Activated CD8-positive, alpha-beta T cell treated with anti-CD3 and anti-CD28 coated beads for 36 hours (primary cell): Measurements from ENCODE around the gene KIAA0930. TPM values are rescaled to one million over a fixed set of nuclear protein-coding genes. Genes with fewer than 3 reads are reported as not detected.
A peak's percentile ranks its signal among the peaks of the same experiment; 100 is the strongest.

Experiments used
- ATAC-seq: fragments of 200-7000 bp; cut with Tn5 transposase; one replicate; pipeline ENCODE4 v1.10.0; 2021; ENCODE audit warnings: mild to moderate bottlenecking, moderate library complexity
- CTCF ChIA-PET: fragments of 350-600 bp; sonication (Branson Sonifier 250); formaldehyde crosslinking; loops from one replicate; lab custom pipeline; 2021; ENCODE audit warnings: antibody characterized with exemption; lab: Charles Lee
- POLR2A ChIA-PET: fragments of 350-600 bp; sonication (Branson Sonifier 250); formaldehyde crosslinking; loops from one replicate; lab custom pipeline; 2021; ENCODE audit warnings: antibody characterized with exemption; lab: Charles Lee
- DNase-seq: peaks from one replicate; pipeline ENCODE4 v3.0.0-alpha.2; 2020
- H3K27ac Mint-ChIP-seq: one replicate; pipeline ENCODE4 v1.8.0; 2021; ENCODE audit warnings: mild to moderate bottlenecking, mixed read lengths
- H3K27me3 Mint-ChIP-seq: one replicate; pipeline ENCODE4 v1.8.0; 2021; ENCODE audit warnings: mixed read lengths
- H3K36me3 Mint-ChIP-seq: one replicate; pipeline ENCODE4 v1.8.0; 2021; ENCODE audit warnings: low read depth, mixed read lengths
- H3K4me1 Mint-ChIP-seq: one replicate; pipeline ENCODE4 v1.8.0; 2021; ENCODE audit warnings: low read depth, mixed read lengths
- H3K4me3 Mint-ChIP-seq: one replicate; pipeline ENCODE4 v1.8.0; 2021; ENCODE audit warnings: mild to moderate bottlenecking, moderate library complexity, mixed read lengths
- H3K9me3 Mint-ChIP-seq: one replicate; pipeline ENCODE4 v1.8.0; 2021; ENCODE audit warnings: mixed read lengths
- CTCF ChIP-seq: fragments of 200-600 bp; IDR thresholded peaks from one replicate; pipeline ENCODE4 v1.8.0; 2022; ENCODE audit warnings: antibody characterized with exemption, mild to moderate bottlenecking
- intact Hi-C: fragments of 100-400 bp; cut with micrococcal nuclease; formaldehyde crosslinking; loops from one replicate; pipeline ENCODE4 v1.10.0; 2022
- total RNA-seq, 2 experiments: library from RNA; stranded (reverse); gene quantifications; one replicate each; pipeline ENCODE4 v1.2.3, GENCODE V29; 2021

Gene KIAA0930
- total RNA-seq, 2 experiments from 2014 or later, result 38.4 to 40.4 TPM

GRCh38 chr22:45159652-45160462, 80.8 kb downstream of the KIAA0930 start:
- peaks cover 40% of the 10 kb centered on the region for H3K36me3 Mint-ChIP-seq
- ATAC-seq, result no peak
- intact Hi-C loops, result no loop called here

GRCh38 chr22:45157907-45158306, 82.8 kb downstream of the KIAA0930 start:
- no peaks in the 10 kb centered on the region for H3K9me3 Mint-ChIP-seq
- intact Hi-C loops, result no loop called here
- ATAC-seq (no peak), DNase-seq (no peak)
- ChIA-PET POLR2A (interaction anchor here (1.2 kb wide), 1 partner anchor 9 kb away, joined by 3 read pairs; no protein-coding TSS in a partner anchor), CTCF (no interaction called here)
- no peak overlapping the region for H3K4me3 Mint-ChIP-seq
- no peak overlapping the region for H3K27ac Mint-ChIP-seq
- no peak for TF ChIP-seq CTCF
- peaks cover 41% of the 10 kb centered on the region for H3K36me3 Mint-ChIP-seq
- H3K4me1 Mint-ChIP-seq, result peaks cover 28% of the 10 kb centered on the region
- no peaks in the 10 kb centered on the region for H3K27me3 Mint-ChIP-seq

More at GRCh38 chr22:45159652-45160462, 80.8 kb downstream of the KIAA0930 start:
- Mint-ChIP-seq H3K27me3 (no peaks in the 10 kb centered on the region), H3K9me3 (no peaks in the 10 kb centered on the region), H3K4me1 (peaks cover 28% of the 10 kb centered on the region), H3K27ac (peak overlapping the region; percentile 6), H3K4me3 (no peak overlapping the region)
- DNase-seq, result no peak
- POLR2A ChIA-PET, result interaction anchor here (0.5 to 1.3 kb wide), 5 partner anchors 11 to 580 kb away, joined by 3 to 4 read pairs (median 4); no protein-coding TSS in a partner anchor
- TF ChIP-seq CTCF, result no peak
- CTCF ChIA-PET, result interaction anchor here (1.0 to 1.2 kb wide), 2 partner anchors 13 to 49 kb away, joined by 3 read pairs; no protein-coding TSS in a partner anchor

DNA sequence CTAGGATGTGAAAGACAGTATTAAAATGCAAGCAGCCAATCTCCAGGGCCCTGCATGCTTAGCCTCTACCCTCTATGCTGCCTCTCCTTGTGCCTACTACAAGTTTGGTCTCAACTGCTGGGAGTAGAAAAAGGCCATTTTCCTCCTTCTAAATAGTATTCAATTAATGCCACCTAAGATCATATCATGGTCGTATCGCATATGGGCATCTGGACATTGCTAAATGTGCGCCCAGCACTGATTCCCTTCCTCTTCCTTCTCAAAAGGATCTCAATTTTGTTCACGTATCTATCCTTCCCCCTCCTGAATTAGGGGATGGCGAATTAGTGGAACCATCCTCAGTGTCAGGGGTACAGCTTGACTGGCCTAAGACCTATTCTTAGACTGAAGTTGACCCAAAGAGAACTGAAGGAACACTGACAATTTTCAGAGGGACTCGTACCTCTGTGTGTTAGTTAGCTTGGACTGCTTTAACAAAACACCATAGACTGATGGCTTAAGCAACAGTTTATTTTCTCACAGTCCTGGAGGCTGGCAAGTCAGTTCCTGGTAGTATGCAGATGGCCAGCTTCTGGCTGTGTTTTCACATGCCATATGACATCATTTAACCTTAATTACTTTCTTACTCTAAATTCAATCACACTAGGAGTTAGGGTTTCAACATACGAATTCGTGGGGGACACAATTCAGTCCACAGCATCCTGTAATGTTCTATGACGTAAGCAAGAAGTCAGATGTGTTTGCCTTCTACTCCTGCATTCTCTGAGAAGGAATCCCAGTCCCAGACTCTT, 85.4 kb downstream of the KIAA0930 start:
- POLR2A ChIA-PET, result interaction anchor here (0.6 kb wide), 1 partner anchor 49 kb away, joined by 3 read pairs; no protein-coding TSS in a partner anchor
- no peak overlapping the region for H3K27ac Mint-ChIP-seq
- no peaks in the 10 kb centered on the region for H3K9me3 Mint-ChIP-seq
- H3K4me3 Mint-ChIP-seq, result no peak overlapping the region
- peaks cover 41% of the 10 kb centered on the region for H3K36me3 Mint-ChIP-seq
- CTCF ChIA-PET, result interaction anchor here (1.2 kb wide), 1 partner anchor 11 kb away, joined by 4 read pairs; no protein-coding TSS in a partner anchor
- H3K27me3 Mint-ChIP-seq, result no peaks in the 10 kb centered on the region
- TF ChIP-seq CTCF, result no peak
- ATAC-seq (no peak), DNase-seq (no peak)
- intact Hi-C loops, result no loop called here
- H3K4me1 Mint-ChIP-seq, result peaks cover 16% of the 10 kb centered on the region

DNA sequence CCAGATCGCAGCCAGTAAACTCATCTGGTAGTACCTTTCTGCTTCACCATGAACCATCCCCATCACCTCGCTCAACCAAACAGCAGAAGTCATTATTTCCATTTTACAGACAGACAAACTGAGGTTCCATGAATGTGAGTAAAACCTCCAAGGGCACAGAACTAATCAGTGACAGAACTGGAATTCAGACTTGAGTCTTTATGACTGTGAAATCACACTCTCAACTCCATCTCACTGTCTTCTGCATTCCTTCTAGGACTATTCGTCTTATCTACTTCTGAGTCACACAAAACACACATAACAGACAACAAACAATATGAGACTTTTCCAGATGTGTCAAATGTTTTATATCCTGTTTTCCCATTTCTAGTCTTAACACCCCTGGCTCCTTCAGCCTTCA, 86.3 kb downstream of the KIAA0930 start:
- Mint-ChIP-seq H3K27ac (no peak overlapping the region), H3K36me3 (peaks cover 41% of the 10 kb centered on the region), H3K4me3 (no peak overlapping the region), H3K27me3 (no peaks in the 10 kb centered on the region), H3K4me1 (peaks cover 8% of the 10 kb centered on the region), H3K9me3 (no peaks in the 10 kb centered on the region)
- ChIA-PET POLR2A (no interaction called here), CTCF (no interaction called here)
- intact Hi-C loops, result no loop called here
- ATAC-seq (no peak), DNase-seq (no peak)
- no peak for TF ChIP-seq CTCF
